NOMO-1 treated with DMSO at 0.1 percent for 48 hours (cell line): Measurements from ENCODE around the gene B4GALNT4.
"Not testable (repeated sequence)": the region's sequence is repeated elsewhere in the genome, so short reads cannot be mapped to it uniquely, and the experiment has no call there.

ENCODE experiments used
- DNase-seq: peaks from one replicate; lab custom pipeline; 2025; ENCODE audit not compliant: unreplicated experiment; lab: John Stamatoyannopoulos, UW

B4GALNT4 gene

GRCh38 chr11:418343-419247 is 49.3 kb downstream of the B4GALNT4 start:
- no peak for DNase-seq

GRCh38 chr11:419248-420005 is 50.1 kb downstream of the B4GALNT4 start:
- DNase-seq, result no peak

GRCh38 chr11:420054-420910 is 51.0 kb downstream of the B4GALNT4 start:
- no peak for DNase-seq

GRCh38 chr11:420911-421321 is 51.6 kb downstream of the B4GALNT4 start:
- no peak for DNase-seq

GRCh38 chr11:422249-422656 is 53.0 kb downstream of the B4GALNT4 start:
- no peak for DNase-seq

GRCh38 chr11:424232-424631 is 54.9 kb downstream of the B4GALNT4 start:
- no peak for DNase-seq

GRCh38 chr11:424766-425165 is 55.5 kb downstream of the B4GALNT4 start:
- not testable (repeated sequence) for DNase-seq

- no peak for DNase-seq
Measured at GRCh38 chr11:425301-425700, 56.0 kb downstream of the B4GALNT4 start.

GRCh38 chr11:426851-427250 is 57.6 kb downstream of the B4GALNT4 start:
- DNase-seq, result no peak

GRCh38 chr11:428295-428694 is 59.0 kb downstream of the B4GALNT4 start:
- no peak for DNase-seq

GRCh38 chr11:429391-429790 is 60.1 kb downstream of the B4GALNT4 start:
- no peak for DNase-seq

GRCh38 chr11:429931-430456 is 60.7 kb downstream of the B4GALNT4 start:
- no peak for DNase-seq
